SK-N-SH (cell line): ENCODE results near the gene THUMPD2. TPM values are rescaled to one million over a fixed set of nuclear protein-coding genes. Genes with fewer than 3 reads are reported as not detected.

Experiments
- CTCF ChIA-PET: fragments of 300-600, 350-600 bp; formaldehyde crosslinking; extraction: SDS; loops from one replicate; lab custom pipeline; 2021; lab: Yijun Ruan, JAX
- POLR2A ChIA-PET: fragments of 350-600 bp; sonication (Branson Sonifier 250); formaldehyde crosslinking; extraction: SDS; loops from one replicate; lab custom pipeline; 2020; ENCODE audit warnings: antibody characterized with exemption, inconsistent platforms; lab: Yijun Ruan, JAX
- DNase-seq: peaks from one replicate; pipeline ENCODE4 v3.0.0; 2012
- H2AFZ ChIP-seq: fragments of 200-600 bp; sonication (generic); 2 replicates; pipeline ENCODE4 v1.8.1; 2016; ENCODE audit warnings: antibody characterized with exemption, mild to moderate bottlenecking, low read depth
- H3F3A ChIP-seq: fragments of 200-600 bp; sonication (generic); replicated peaks from 2 replicates; pipeline ENCODE3; 2016; ENCODE audit warnings: antibody characterized with exemption, mild to moderate bottlenecking; ENCODE audit not compliant: insufficient read depth
- H3K27ac ChIP-seq, 2 experiments: fragments of 200-500 bp in 1 of 2; fragments of 200-600 bp in 1 of 2; sonication (Bioruptor generic) in 1 of 2; sonication (generic), shearing (Covaris generic) in 1 of 2; 2 replicates each; pipeline versions ENCODE4 v1.5.1 to v1.6.1; 2014 to 2016; ENCODE audit warnings: low read depth in 2 of 2, inconsistent platforms in 1 of 2, low read length in 1 of 2, mild to moderate bottlenecking in 1 of 2, mixed read lengths in 1 of 2
- H3K27me3 ChIP-seq: fragments of 200-600 bp; sonication (generic), shearing (Covaris generic); 2 replicates; pipeline ENCODE4 v1.6.1; 2016; ENCODE audit warnings: mixed run types; ENCODE audit not compliant: insufficient read depth
- H3K36me3 ChIP-seq, 2 experiments: fragments of 200-500 bp in 1 of 2; fragments of 200-600 bp in 1 of 2; sonication (Bioruptor generic) in 1 of 2; sonication (generic) in 1 of 2; replicated peaks in 1 of 2; 2 replicates each; pipeline versions ENCODE3 to v1.5.1; 2014 to 2016; ENCODE audit warnings: low read length in 1 of 2, mild to moderate bottlenecking in 1 of 2; ENCODE audit not compliant: insufficient read depth in 2 of 2, control insufficient read depth in 1 of 2
- H3K4me1 ChIP-seq, 2 experiments: fragments of 200-500 bp in 1 of 2; fragments of 200-600 bp in 1 of 2; sonication (Bioruptor generic) in 1 of 2; sonication (generic), shearing (Covaris generic) in 1 of 2; 2 replicates each; pipeline versions ENCODE4 v1.5.1 to v1.6.1; 2014 to 2016; ENCODE audit warnings: low read depth in 1 of 2, low read length in 1 of 2, mixed run types in 1 of 2; ENCODE audit not compliant: insufficient read depth in 2 of 2, control insufficient read depth in 1 of 2
- H3K4me2 ChIP-seq: fragments of 200-600 bp; sonication (generic), shearing (Covaris generic); 2 replicates; pipeline ENCODE4 v1.6.1; 2017; ENCODE audit warnings: mixed run types
- H3K4me3 ChIP-seq, 2 experiments: fragments of 200-500 bp in 1 of 2; fragments of 200-600 bp in 1 of 2; sonication (Bioruptor generic) in 1 of 2; sonication (generic), shearing (Covaris generic) in 1 of 2; 2 replicates each; pipeline versions ENCODE4 v1.5.1 to v1.8.1; 2014 to 2016; ENCODE audit warnings: low read depth in 2 of 2, inconsistent platforms in 1 of 2, low read length in 1 of 2, mild to moderate bottlenecking in 1 of 2, mixed read lengths in 1 of 2, moderate library complexity in 1 of 2
- H3K79me2 ChIP-seq: fragments of 200-600 bp; sonication (generic); 2 replicates; pipeline ENCODE4 v1.8.1; 2017; ENCODE audit warnings: mild to moderate bottlenecking; ENCODE audit not compliant: insufficient read depth
- H3K9ac ChIP-seq: fragments of 200-600 bp; sonication (generic); 2 replicates; pipeline ENCODE4 v1.6.1; 2017; ENCODE audit warnings: mixed run types
- H3K9me2 ChIP-seq: fragments of 200-600 bp; sonication (generic); 2 replicates; pipeline ENCODE4 v1.6.1; 2017; ENCODE audit warnings: mixed run types
- H3K9me3 ChIP-seq: fragments of 200-600 bp; sonication (generic); 2 replicates; pipeline ENCODE4 v1.6.1; 2017; ENCODE audit warnings: mixed run types, mild to moderate bottlenecking, moderate library complexity
- H4K20me1 ChIP-seq: fragments of 200-600 bp; sonication (generic); 2 replicates; pipeline ENCODE4 v1.6.1; 2017; ENCODE audit warnings: mild to moderate bottlenecking, mixed run types; ENCODE audit not compliant: insufficient read depth
- CTCF ChIP-seq: fragments of 200-600 bp; sonication (generic); IDR thresholded peaks from 2 replicates; pipeline ENCODE4 v1.6.1; 2017; ENCODE audit warnings: antibody characterized with exemption, mild to moderate bottlenecking, moderate library complexity
- ELF1 ChIP-seq: IDR thresholded peaks from 2 replicates; pipeline ENCODE4 v1.4.0; 2012
- EP300 ChIP-seq, 2 experiments: IDR thresholded peaks; 2 replicates each; pipeline versions ENCODE4 v1.4.0 to v1.6.1; 2012; ENCODE audit warnings: borderline replicate concordance in 1 of 2, low read depth in 1 of 2, low read length in 1 of 2
- FOXM1 ChIP-seq: IDR thresholded peaks from 2 replicates; pipeline ENCODE4 v1.4.0; 2012; ENCODE audit warnings: low read depth, mild to moderate bottlenecking
- NRF1 ChIP-seq: IDR thresholded peaks from 2 replicates; pipeline ENCODE4 v1.6.1; 2012; ENCODE audit warnings: low read depth, mild to moderate bottlenecking, low read length
- PBX3 ChIP-seq: IDR thresholded peaks from 2 replicates; pipeline ENCODE4; 2012
- RFX5 ChIP-seq: IDR thresholded peaks from 2 replicates; pipeline ENCODE4 v1.6.1; 2012; ENCODE audit warnings: mild to moderate bottlenecking, improper control_type of control experiment, low read length
- RXRA ChIP-seq: IDR thresholded peaks from 2 replicates; pipeline ENCODE4 v1.4.0; 2012; ENCODE audit warnings: low read depth, mild to moderate bottlenecking, borderline replicate concordance
- TEAD4 ChIP-seq: IDR thresholded peaks from 2 replicates; pipeline ENCODE4 v1.4.0; 2012; ENCODE audit warnings: mild to moderate bottlenecking, borderline replicate concordance; ENCODE audit not compliant: insufficient read depth
- YY1 ChIP-seq: IDR thresholded peaks from 2 replicates; pipeline ENCODE4 v1.4.0; 2012; ENCODE audit warnings: low read depth, mild to moderate bottlenecking
- WGBS: methylation state at CpG from one replicate; pipeline ENCODE4 v1.1.6; 2017; ENCODE audit warnings: low lambda C conversion rate; 5-methylcytosine and 5-hydroxymethylcytosine counted together
- polyA plus RNA-seq, 3 experiments: library from polyadenylated mRNA; depleted of rRNA; stranded (reverse); fragments of >200 nt; gene quantifications; 2 replicates each; pipeline ENCODE4 v1.2.3, GENCODE V29; 2012
- TF ChIP-seq, protein P1 (sequence below): IDR thresholded peaks from 2 replicates; pipeline ENCODE4 v1.4.0; 2012; ENCODE audit warnings: low read depth, borderline replicate concordance
- TF ChIP-seq, protein P2 (sequence below): IDR thresholded peaks from 2 replicates; pipeline ENCODE4 v1.4.0; 2012; ENCODE audit warnings: low read depth, borderline replicate concordance
- TF ChIP-seq, protein P3 (sequence below): fragments of 150-350 bp; IDR thresholded peaks from 2 replicates; pipeline ENCODE4 v1.6.1; 2017; ENCODE audit warnings: antibody characterized with exemption, low read length, low read depth, borderline replicate concordance

Gene THUMPD2
- polyA plus RNA-seq, 1 of the 3 experiments (the other 2 are of a cell fraction) = 5.3 TPM

- POLR2A ChIA-PET = no interaction called here
- H3K4me3 ChIP-seq = no peak overlapping the region
- H3K4me1 ChIP-seq = no peaks in the 10 kb centered on the region
- CTCF ChIA-PET = no interaction called here
- no peak overlapping the region for H3K27ac ChIP-seq
- H3K9me2 ChIP-seq = no peaks in the 10 kb centered on the region
- no peaks in the 10 kb centered on the region for H3K27me3 ChIP-seq
- H4K20me1 ChIP-seq = no peaks in the 10 kb centered on the region
- 80% methylated on average over 2 of the region's 2 CpGs for WGBS
- H3K36me3 ChIP-seq = no peaks in the 10 kb centered on the region
- no peak overlapping the region for H3K4me2 ChIP-seq
- no peaks in the 10 kb centered on the region for H3K9me3 ChIP-seq
- H3K79me2 ChIP-seq = no peaks in the 10 kb centered on the region
- no peak overlapping the region for H2AFZ ChIP-seq
- no peaks in the 10 kb centered on the region for H3F3A ChIP-seq
- TF ChIP-seq RFX5 (no peak), NRF1 (no peak), TEAD4 (no peak), YY1 (no peak), ELF1 (no peak), EP300 (IDR thresholded peaks at IDR 0.05; ENCODE audit: borderline replicate concordance in 1 of 2, low read depth in 1 of 2, low read length in 1 of 2) (no peak)
- TF ChIP-seq, protein P1, sequence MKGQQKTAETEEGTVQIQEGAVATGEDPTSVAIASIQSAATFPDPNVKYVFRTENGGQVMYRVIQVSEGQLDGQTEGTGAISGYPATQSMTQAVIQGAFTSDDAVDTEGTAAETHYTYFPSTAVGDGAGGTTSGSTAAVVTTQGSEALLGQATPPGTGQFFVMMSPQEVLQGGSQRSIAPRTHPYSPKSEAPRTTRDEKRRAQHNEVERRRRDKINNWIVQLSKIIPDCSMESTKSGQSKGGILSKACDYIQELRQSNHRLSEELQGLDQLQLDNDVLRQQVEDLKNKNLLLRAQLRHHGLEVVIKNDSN = no peak
- no peak for DNase-seq
- no peak overlapping the region for H3K9ac ChIP-seq
Measured at GRCh38 chr2:39787950-39788349, 8.9 kb upstream of the THUMPD2 start.

- Histone ChIP-seq H3K4me2 (no peak overlapping the region), H3K9ac (no peak overlapping the region), H3K9me3 (no peaks in the 10 kb centered on the region), H3K4me3 (no peak overlapping the region), H3K79me2 (no peaks in the 10 kb centered on the region), H3F3A (no peaks in the 10 kb centered on the region), H3K27me3 (no peaks in the 10 kb centered on the region), H3K27ac (no peak overlapping the region), H3K36me3 (no peaks in the 10 kb centered on the region), H2AFZ (no peak overlapping the region), H3K9me2 (no peaks in the 10 kb centered on the region), H4K20me1 (no peaks in the 10 kb centered on the region), H3K4me1 (no peaks in the 10 kb centered on the region)
- WGBS = 80% methylated on average over 7 of the region's 7 CpGs
- CTCF ChIA-PET = no interaction called here
- no peak for DNase-seq
- POLR2A ChIA-PET = no interaction called here
- TF ChIP-seq CTCF (no peak), NRF1 (no peak), RXRA (no peak), FOXM1 (no peak), PBX3 (no peak), ELF1 (no peak)
- TF ChIP-seq, protein P2, sequence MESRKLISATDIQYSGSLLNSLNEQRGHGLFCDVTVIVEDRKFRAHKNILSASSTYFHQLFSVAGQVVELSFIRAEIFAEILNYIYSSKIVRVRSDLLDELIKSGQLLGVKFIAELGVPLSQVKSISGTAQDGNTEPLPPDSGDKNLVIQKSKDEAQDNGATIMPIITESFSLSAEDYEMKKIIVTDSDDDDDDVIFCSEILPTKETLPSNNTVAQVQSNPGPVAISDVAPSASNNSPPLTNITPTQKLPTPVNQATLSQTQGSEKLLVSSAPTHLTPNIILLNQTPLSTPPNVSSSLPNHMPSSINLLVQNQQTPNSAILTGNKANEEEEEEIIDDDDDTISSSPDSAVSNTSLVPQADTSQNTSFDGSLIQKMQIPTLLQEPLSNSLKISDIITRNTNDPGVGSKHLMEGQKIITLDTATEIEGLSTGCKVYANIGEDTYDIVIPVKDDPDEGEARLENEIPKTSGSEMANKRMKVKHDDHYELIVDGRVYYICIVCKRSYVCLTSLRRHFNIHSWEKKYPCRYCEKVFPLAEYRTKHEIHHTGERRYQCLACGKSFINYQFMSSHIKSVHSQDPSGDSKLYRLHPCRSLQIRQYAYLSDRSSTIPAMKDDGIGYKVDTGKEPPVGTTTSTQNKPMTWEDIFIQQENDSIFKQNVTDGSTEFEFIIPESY = no peak
- TF ChIP-seq, protein P3, sequence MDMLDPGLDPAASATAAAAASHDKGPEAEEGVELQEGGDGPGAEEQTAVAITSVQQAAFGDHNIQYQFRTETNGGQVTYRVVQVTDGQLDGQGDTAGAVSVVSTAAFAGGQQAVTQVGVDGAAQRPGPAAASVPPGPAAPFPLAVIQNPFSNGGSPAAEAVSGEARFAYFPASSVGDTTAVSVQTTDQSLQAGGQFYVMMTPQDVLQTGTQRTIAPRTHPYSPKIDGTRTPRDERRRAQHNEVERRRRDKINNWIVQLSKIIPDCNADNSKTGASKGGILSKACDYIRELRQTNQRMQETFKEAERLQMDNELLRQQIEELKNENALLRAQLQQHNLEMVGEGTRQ = no peak
- TF ChIP-seq, protein P1 = no peak
Measured at GRCh38 chr2:39786761-39787522, 7.9 kb upstream of the THUMPD2 start.
